NB4 (cell line): ENCODE data around the gene C11orf21.

Source experiments
- DNase-seq: peaks from one replicate; pipeline ENCODE4 v3.0.0; 2010; ENCODE audit warnings: low read depth
- H3K4me3 ChIP-seq: one replicate; pipeline ENCODE4 v1.5.1; 2011; ENCODE audit warnings: mild to moderate bottlenecking, low read depth, low read length, moderate library complexity
- CTCF ChIP-seq: IDR thresholded peaks from one replicate; pipeline ENCODE4 v1.5.1; 2012; ENCODE audit warnings: low read depth, low read length
- MAX ChIP-seq: IDR thresholded peaks from 2 replicates; pipeline ENCODE4 v1.6.1; 2011; ENCODE audit warnings: low read depth, low read length
- MYC ChIP-seq: IDR thresholded peaks from 2 replicates; pipeline ENCODE4 v1.6.1; 2011; ENCODE audit warnings: low read depth, low read length
- POLR2A ChIP-seq: IDR thresholded peaks from 2 replicates; pipeline ENCODE4 v1.6.1; 2011; ENCODE audit warnings: mild to moderate bottlenecking; ENCODE audit not compliant: insufficient read length; ENCODE audit errors: extremely low read depth

C11orf21 gene

DNA sequence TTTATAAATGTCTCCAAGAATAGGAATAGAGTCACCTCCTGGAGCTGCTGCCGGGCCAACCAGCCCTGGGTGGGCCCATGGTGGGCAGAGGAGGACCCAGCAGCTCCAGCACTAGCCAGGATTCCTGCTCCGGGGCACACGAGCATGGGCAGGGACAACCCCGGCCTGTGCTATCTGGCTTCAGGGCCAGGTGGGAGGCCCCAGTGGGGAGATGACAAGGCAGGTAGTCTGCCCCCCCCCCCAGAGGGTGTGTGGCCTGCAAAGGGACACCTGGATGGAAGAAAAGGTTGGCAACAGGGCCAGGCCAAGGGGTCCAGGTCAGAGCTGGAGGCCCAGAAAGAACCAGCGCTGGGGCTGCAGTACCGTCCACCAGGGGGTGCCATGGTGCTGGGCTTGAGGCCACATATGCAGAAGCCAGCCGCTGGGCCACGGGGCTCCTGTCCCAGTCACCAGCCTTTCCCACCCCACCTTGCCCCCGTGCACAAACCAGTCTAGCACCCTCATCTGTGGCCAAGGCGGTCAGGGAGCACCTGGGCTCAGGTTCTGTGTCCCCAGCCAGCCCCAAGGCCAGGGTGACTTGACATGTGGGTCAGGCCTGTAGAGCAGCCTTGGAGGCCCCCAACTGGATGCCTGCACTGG, 3.5 kb upstream of the C11orf21 start:
- H3K4me3 ChIP-seq, result peak overlapping the region; percentile 56
- DNase-seq, result peak; percentile 81
- peak; percentile 78 for TF ChIP-seq CTCF
- TF ChIP-seq MAX, result peak; percentile 53
- peak; percentile 49; the same call in 1 of the 2 replicates for TF ChIP-seq MYC
- TF ChIP-seq POLR2A, result no peak

GRCh38 chr11:2304506-2305139, 2.9 kb upstream of the C11orf21 start:
- DNase-seq, result no peak
- no peak for TF ChIP-seq CTCF
- TF ChIP-seq MYC, result no peak
- TF ChIP-seq MAX, result no peak
- TF ChIP-seq POLR2A, result no peak
- peak overlapping the region; percentile 76 for H3K4me3 ChIP-seq

GRCh38 chr11:2303627-2304505, 2.1 kb upstream of the C11orf21 start:
- peak; percentile 46 for DNase-seq
- H3K4me3 ChIP-seq, result peak overlapping the region; percentile 76
- TF ChIP-seq POLR2A, result no peak
- TF ChIP-seq CTCF, result no peak
- TF ChIP-seq MYC, result no peak
- TF ChIP-seq MAX, result no peak

DNA sequence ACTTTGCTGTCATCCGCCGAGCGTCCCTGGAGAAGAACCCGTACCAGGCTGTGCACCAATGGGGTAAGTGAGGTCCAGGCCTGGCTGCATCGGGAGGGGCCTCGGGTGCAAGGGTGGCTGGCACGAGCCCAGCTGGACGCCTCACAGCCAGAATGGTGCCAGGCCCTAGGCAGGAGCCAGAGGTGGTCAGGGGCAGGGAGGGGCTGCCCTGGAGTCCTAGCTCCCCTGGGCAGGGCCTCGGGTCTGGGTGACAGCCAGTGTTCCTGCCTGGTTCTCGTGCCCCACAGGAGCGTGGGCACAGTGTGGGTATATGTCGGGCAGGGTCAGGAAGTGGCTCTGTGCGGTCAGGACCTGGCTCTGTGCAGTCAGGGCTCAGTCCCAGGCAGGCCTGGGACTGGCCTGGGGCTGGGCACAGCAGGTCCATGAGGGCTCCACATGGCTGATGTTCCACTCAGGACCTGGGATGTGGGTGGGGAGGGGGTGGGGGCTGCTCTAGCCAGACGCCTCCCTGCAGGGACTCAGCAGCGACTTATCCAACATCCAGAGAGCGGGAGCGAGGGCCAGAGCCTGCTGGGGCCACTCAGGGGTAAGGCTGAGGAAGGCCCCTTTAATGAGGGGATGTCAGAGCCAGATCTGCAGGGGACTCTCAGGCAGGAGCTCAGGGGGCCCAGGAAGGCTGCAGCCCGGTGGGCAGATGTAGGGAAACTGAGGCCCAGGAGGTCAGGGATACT, 1.3 kb upstream of the C11orf21 start:
- peak overlapping the region; percentile 76 for H3K4me3 ChIP-seq
- TF ChIP-seq MAX (0 out of 2 replicates have a peak, but pooled peaks have one; percentile 5), POLR2A (no peak)
- DNase-seq, result peak; percentile 34

GRCh38 chr11:2302306-2302895, 683 bp upstream of the C11orf21 start:
- TF ChIP-seq CTCF, result no peak
- no peak for TF ChIP-seq MYC
- DNase-seq, result peak; percentile 79
- H3K4me3 ChIP-seq, result peak overlapping the region; percentile 76
